ENCODE measurements around the gene ERMP1.

The ERMP1 gene

DNA sequence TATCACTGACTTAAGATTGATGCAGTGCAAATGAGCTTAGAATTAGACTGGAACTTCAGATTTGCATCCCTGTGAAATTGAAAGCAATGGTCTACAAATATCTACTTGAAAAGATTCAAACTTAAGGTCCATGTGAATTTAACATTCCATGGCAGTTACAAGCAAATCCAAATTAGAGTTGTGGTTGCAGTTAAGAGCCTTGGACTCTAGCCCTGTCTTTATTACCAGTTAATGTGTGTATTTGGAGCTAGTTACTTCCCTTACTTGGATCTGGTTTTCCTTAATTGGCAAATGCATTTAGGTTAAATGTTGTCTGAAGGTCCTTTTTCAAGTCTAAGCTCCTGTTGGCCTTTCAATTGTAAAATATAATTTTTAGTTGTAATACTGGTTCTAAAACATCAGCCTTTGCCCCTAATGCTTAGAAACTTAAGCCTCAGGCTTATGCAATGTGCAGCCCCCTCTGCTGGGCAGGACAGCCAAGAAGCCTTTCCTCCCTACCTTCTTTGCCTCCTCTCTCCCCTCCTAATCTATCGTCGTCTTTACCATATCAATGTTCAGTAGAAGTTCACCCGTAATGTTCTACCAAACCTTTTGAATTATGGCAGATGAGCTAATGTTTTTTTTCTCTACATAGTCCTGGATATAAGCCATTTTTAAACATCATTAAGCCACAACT, 59.5 kb downstream of the ERMP1 start:
- DNase-seq, result no peak

DNA sequence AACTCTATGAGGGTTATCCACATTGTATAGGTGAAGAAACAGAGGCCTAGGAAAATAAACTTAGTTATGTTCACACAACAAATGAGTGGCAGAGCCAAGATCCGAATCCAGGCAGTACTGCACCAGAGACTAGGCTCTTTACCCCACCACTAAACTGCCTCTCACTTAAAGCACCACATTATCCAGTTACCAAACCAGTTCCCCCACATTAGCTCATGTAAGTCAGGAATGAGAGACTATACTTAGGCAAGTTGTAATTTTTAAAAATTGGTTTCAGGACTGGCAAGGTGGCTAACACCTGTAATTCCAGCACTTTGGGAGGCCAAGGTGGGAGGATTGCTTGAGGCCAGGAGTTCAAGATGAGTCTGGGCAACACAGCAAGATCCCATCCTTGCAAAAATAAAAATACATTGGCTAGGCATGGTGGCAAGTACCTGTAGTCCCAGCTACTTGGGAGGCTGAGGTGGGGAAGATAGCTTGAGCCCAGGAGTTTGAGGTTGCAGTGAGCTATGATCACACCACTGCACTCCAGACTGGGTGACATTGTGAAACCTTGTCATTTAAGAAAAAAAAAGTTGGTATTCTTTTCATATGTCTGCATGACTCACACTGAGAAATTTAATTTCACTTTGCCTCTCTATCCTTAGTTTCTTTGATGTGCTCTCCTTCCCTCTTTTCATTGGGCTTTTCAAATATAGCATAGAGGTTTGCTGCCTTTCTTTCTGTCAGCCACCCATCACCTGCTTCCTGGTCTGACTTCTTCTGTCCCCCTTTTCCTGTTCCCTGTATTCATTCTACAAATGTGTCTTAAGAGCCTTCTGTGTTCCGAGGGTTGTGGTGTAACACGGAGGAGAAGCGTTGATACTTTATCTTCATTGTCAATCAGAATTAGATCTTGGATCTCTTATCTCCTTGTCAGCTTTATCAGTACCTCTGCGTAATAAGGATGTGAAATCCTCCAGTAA, 64.7 kb downstream of the ERMP1 start:
- no peak for DNase-seq

DNA sequence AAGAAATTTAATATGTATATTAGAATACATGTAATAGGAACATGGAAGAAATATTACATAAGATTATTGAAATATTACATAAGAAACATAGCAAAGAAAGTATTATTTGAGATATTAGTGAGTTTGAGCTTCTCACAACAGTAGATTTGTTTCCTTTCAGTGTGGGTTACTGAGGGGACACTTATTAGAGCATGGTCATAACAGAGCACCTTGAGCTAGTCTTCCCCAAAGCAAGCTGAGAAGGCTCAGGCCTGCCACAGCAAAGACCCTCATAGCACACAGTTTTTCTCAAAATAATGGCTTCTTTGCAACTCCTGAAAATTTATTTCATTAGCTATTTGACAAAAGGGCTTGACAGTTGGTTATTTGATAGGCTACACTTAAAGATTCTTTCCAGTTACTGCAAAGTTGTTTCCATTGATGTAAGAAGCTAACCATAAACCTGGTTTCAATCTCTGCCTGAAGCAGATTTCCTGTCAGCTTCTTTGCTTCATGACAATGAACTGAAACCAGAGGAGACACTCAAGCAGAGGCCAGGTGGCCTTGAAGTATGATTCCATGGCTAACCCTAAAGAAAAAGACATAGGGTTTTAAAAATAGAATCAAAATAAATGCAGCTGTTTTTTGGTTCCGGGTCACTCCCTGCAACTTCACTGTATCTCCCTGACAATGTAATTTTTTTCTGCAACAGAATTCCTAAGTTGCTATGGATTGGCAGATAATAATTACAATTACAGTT, 68.6 kb downstream of the ERMP1 start:
- DNase-seq, result no peak

DNA sequence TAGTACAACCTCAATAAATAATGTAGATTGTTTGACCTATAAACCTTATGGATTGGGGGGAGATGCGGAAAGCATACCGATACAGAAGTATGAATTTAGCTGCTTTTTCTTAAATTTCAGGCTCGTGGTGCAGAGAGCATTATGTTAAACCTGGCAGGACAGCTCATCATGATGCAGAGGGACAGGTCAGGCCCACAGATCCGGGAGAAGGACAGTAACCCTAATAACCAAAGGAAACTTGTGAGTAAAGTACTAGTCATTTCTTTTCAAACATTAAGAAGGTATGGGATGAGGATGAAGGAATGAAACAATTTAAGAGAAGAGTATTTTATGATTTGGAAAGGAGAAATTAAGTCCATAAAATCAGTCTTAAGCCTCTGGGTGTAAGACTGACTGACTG, 70.5 kb downstream of the ERMP1 start:
- DNase-seq, result no peak

DNA sequence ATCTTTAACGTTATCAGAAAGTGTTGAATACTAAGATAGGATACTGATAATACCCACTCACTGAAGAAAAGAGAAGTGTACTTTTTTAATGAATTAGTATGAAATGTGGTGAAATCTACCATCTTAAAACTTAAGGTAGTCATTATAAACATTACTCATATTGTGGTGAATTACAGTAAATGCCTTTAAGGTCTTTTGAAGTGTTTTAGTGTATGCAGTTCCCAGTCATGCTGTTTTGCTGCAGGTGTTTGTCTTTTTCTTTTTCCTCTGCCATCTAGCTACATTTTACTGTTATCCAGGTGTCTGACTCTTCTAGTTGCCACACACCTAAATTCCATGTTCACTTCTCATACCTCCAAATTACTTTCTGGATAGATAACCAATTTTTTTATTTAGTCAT, 72.6 kb downstream of the ERMP1 start:
- no peak for DNase-seq

DNA sequence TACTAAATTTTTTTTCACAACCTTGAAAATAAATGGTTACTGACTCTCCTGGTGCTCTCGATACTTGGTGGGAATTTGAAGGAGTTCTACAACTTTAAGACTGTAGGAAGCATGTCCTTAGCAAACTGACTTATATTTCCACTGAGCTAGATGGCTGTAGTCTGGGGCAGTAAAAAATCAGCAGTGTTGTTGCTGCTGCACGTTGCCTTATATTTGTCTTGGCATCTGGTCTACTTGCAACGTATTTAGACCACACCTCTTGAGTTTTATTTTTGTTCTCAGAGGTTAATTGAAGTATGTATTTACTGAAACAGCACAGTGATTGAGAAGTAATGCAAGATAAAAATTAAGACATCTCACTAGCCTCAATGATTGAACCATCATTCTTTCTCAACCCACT, 76.3 kb downstream of the ERMP1 start:
- DNase-seq, result no peak

DNA sequence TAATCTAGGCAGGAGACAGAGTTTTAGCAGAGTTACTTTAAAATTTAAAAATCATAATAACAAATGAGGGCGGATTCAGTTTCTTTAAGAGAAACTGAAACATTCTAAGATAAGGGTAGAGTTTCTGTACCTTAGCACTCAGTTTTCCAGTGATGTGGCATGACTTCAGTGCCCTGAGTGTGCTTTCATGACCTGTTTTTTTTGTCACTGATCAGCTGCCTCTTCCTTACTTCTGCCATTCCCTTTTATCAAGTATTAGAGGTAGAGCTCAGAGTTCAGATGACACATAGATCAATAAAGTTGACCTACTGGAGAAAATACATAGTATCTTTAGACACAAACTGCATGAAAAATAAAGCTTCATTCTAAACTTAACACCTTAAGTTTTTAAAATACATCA, 82.3 kb downstream of the ERMP1 start:
- DNase-seq, result no peak

DNA sequence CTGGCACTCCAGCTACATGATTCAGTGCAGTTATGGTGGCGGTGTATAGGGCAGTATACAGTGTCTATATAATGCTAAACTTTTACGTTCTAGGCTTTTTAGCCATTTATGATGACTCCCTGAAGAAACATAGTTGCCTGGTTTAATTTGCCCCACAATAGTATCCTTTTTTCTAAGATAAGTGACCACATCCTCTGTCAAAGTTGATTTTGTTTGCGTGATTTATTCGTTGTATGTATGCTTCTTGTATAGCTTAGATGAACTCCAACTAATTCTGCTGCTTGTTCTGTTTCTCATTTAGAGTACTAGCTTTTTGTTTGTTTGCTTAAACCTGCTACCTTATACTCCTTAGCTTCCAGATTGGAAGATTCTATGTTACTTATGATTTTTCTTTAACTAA, 83.6 kb downstream of the ERMP1 start:
- no peak for DNase-seq

DNA sequence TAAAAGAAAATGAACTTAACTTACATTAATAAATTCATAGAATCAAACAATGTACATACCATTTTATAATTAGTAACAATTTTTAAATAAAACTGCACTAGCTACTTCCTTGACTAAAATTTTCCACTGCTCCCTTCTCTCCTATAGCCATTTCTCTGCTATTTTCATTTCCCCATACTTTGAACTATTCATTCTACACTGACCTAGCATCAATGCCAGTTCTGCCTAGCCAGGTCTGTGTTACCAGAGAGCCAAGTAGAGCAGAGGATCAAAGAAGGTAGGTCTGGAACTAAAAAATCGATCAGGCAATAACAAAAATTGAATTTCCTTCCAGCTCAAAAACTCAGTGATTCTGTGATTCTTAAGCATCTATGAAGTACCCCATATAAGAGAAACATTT, 84.5 kb downstream of the ERMP1 start:
- DNase-seq, result no peak

DNA sequence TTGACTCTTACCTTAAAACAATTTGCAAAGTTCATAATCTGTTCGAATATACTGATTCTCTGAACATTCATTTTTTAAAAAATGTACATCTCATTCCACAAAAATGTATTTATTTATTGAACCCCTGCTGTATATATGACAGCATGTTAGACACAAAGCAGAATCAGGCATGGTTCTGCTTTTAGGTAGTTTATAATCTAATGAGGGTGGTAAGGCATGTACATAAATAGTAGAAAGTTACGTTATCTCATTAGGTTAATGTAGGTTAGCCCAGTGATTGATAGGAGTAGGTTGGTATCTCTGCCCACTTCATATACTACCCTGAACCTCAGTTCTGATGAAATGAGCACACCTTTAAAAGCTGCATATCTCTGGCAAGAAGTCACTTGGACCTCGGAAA, 89.8 kb downstream of the ERMP1 start:
- no peak for DNase-seq

DNA sequence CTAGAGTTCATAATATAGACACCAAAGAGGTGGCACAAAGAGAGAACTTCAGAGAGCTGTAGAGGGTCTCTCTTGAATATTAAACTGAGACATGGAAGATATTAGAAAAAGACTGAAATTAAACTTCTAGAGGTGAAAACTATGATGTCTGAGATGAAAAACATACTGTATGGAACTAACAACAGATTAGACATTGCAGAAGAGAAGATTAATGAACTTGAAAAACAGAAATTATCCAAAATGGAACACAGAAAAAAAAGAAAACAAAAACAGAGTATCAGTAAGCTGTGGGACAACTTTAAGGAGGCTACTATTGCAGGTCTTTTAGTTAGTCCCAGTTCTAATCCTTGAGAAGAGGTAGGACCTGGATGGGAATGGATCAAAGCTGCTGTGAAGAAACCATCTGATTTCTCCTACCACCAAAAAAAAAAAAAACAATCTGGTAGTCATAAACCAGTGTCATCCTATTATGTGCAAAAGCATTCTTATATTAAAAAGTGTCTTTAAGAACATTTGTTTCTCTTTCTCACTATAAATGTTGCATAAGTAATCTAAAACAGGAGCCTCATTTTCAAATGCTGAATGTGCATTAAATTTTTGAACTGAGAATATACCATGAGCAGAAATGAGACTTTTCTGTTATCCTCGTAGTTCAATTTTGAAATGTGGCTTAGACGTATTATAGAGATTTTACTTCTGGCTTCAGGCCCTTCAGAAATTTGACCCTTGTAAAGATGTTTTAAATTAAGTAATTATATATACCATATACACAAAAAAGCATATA, 96.2 kb downstream of the ERMP1 start:
- no peak for DNase-seq

DNA sequence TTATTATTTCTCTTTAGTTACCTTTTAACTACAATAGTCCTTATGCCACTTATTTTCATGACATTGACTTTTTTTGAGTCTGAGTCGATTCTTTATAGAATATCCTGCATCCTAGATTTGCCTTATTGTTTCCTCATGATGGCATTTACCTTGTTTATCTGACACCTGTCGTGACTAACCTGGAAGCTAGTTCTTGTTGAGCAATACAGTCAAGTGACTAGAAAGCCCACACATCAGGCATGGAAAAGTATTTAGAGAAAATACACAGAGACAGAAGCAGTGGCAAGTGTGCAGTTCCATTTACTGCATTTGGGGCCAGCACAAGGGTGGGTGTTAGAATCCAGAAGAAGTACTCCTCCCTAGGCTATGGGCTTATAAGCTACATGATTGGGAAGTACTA, 97.8 kb downstream of the ERMP1 start:
- no peak for DNase-seq
